Putamen (tissue), 1 donor: ENCODE results near the gene ACTMAP.
A peak's percentile ranks its signal among the peaks of the same experiment; 100 is the strongest.
"Not testable (repeated sequence)": the region's sequence is repeated elsewhere in the genome, so short reads cannot be mapped to it uniquely, and the experiment has no call there.

ENCODE experiments used
- DNase-seq: peaks from one replicate; pipeline ENCODE4 v3.0.0-alpha.2; 2016; ENCODE audit warnings: low spot score

ACTMAP gene, protein sequence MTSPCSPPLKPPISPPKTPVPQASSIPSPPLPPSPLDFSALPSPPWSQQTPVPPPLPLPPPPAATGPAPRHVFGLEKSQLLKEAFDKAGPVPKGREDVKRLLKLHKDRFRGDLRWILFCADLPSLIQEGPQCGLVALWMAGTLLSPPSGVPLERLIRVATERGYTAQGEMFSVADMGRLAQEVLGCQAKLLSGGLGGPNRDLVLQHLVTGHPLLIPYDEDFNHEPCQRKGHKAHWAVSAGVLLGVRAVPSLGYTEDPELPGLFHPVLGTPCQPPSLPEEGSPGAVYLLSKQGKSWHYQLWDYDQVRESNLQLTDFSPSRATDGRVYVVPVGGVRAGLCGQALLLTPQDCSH

DNA sequence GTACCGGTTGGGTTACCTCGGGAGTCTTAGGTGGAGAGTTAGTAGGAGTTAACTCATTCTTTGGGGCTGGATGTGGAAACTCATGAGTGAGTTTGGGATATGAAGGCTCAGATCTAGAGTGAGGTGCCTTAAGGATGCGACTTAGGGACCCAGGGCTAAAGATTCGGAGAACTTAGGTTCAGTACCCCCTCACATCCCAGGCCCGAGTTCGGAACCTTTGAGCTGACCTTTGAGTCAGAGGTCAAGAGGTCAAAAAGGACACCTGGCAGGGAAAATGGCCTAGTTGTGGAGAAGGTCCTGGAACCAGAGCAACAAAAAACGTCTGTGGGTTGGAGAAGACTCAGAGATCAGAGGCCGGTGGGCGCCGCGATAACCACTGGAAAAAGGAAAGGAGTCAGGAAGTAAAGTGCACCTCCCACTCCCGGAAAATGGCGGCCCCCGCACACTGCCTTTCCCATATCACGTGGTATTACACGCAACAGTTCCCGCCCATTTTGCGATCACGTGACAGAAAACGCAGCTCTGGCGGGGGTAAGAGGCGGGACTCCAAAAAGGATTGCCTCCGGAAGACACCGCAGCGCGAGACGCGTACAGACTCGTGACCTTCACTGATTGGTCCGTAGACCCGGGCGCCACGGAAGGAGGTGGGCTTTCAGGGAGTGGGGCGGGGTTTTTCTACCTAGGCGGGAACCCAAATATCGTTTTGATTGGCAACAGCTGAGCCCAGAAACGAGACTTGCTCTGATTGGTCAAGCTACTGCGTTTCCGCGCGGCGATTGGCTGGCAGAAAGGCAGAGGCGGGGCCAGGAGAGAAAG is at the start of gene ACTMAP:
ACTMAP (minus strand) TSS at position 420 of the 816 bp plus-strand sequence. CDS start 674 bp downstream, outside the sequence.
- peak; percentile 100 for DNase-seq

DNA sequence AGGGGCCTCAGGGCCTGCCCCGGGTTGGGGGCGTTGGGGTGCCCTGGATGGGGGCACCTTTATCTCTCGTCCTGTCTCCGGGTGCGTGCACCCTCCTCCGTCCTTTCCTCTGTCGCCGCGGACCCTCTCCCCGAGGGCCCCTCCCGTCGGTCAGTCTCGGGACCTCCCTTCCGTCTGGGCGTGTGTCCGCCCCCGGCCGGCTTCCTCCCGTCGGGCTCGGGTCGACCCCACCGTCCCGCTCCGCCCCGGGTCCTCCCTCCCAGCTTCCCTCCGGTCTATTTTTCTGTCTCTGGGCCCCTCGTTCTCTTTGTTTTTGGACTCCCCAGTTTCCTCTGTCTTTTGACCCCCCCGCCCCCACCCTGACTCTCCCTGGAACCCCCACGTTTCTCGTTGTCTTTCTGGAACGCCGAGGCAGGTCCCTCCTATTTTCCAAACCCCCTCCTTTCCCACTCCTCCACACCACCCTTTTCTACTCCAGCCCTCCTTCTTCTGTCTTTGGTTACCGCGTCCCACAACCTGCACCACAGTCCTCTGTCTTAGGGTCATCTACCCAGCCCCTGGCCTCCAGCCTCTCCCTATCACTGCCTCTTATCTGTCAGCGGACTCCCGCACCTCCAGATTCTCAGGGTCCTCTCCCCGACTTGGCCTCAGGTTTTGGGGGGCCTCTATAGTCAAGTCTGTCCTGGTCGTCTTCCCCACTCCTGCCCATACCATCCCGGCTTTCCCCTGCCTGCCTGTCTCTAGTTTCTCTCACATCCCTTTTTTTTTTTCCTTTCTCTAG is 49.5 kb upstream of the ACTMAP start:
- DNase-seq, result no peak

DNA sequence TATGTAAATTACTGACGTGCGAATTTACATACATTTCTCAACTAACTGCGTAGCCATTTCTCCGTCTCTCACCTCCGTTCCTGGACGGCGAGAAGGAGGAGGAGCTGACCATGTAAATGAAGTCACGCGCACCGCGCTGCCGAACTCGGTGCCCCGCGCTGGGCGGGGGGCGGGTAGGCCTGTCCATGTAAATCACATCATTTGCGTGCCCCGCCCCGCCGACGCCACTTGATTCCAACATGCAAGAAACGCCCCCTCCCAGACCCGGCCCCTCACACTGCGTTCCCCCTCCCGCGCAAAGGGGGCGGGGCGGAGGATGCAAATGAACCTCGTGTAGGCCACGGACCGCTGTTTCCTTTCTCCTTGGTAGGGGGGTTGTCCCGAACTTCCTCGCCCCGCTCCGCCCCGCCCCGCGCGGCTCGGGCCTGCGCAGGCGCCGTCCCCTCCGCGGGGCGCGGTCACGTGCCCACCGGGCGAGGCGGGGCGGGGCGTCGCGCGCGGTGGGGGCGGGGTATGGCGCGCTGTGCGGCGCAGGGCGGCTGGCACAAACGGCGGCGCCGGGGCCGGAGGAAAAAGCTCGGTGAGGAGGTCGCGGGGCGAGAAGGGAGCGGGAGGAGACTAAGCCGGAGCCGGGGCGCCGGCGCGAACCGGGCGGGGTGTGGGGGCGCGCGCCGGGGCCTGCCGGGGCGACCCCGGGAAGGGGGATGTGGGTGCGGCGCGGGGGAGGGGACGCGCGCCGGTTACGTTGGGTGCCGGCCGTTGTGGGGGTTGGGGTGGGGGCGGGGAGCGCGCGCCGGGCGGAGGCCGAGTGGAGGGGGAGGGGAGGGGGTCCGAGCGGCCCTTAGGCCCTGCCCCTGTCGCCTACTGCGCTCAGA is 48.6 kb upstream of the ACTMAP start, which contains the start of gene EGLN2:
EGLN2 (plus strand) TSS at position 509 of the 875 bp plus-strand sequence. CDS start 1,382 bp downstream, outside the sequence.
- DNase-seq, result peak; percentile 100

DNA sequence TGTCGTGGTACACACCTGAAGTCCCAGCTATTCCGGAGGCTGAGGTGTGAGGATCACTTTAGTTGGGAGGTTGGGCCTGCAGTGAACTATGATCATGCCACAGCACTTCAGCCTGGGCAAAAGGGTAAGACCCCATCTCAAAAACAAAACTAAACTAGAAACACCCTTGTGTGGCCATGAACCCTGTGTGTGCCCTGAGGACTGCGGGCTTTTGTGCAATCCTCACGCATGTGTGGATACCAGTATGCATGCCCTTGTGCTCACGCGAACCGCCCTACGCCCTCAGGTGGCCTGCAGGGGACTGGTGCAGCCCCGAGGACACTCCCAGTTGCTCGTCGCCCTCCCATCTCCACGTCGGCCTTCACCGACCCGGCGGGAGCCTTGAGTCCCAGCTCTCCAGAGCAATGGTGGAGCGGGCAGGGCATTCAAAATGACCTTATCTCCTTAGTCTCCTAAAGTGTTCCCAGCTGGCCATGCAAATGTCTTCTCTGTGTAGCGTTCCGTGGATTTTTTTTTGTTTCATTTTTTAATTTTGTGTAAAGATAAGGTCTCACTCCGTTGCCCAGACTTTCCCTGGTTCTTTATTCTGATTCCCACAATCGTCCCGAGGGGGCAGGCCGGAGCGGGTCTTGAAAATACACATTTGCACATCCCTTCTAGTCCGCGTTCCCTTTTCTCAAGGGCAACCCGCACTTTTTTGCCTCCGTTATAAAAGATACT is 47.8 kb upstream of the ACTMAP start:
- no peak for DNase-seq

DNA sequence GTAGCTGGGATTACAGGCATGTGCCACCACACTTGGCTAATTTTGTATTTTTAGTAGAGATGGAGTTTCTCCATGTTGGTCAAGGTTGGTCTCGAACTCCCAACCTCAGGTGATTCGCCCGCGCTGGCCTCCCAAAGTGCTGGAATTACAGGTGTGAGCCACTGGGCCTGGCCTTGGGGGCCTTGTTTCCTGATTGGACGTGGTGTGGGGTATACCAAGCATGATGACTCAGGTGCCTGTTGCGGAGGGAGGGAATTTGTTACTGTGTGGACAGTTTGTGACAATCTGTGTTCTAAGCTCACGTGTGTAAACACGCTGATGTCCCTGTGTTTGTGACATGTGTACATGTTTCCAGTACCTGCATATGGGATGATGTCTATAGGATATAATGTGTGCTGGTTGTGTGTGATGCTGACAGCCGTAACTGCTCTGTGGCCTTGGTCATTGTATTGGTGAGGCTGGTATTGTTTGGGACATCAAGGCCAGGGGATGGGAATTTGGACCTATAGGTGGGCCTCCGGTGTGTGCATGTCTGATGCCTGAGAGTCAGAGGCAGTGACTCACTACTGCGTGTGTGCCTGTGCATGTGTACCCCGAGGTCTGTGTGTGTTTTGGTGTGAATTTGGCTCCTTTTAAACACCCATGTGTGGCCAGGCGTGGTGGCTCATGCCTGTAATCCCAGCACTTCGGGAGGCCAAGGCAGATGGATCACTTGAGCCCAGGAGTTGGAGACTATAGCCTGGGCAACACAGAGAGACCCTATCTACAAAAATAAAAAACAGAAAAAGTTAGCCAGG is 47.1 kb upstream of the ACTMAP start:
- DNase-seq, result no peak

DNA sequence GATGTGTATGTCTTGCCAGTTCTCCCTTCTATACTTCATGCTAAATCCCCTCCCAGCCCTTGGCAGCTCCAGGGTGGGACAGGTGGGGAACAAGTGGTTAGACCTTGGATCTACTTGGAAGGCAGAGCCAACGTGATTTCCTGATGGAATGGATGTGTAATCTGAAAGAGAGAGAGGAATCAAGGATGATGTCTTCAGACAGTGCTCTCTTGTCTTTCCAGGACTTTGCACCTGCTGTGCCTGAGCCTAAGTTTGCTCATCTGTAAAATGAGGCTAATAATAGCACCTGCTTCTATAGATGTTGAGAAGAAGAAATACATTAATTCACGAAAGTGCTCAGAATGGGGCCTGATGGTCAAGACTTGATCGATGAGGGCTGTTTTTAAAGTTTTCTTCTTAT is 41.7 kb upstream of the ACTMAP start:
- DNase-seq, result no peak

DNA sequence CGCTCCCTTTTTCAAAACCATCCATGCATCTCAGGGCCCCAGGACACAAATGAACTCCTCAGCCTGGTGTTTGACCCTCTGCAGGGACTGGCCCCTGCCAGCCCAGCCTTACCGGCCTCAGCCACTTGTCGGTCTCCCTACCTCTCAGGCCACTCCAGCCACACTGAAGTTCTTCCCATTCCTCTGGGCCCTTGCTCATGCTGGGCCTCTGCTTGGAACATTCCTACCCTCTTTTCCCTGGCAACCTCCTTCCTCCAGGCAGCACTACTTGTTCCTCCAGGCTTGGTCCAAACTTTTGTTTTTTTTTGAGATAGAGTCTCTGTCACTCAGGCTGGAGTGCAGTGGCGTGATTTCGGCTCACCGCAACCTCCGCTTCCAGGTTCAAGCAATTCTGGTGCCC is 41.1 kb upstream of the ACTMAP start:
- no peak for DNase-seq

DNA sequence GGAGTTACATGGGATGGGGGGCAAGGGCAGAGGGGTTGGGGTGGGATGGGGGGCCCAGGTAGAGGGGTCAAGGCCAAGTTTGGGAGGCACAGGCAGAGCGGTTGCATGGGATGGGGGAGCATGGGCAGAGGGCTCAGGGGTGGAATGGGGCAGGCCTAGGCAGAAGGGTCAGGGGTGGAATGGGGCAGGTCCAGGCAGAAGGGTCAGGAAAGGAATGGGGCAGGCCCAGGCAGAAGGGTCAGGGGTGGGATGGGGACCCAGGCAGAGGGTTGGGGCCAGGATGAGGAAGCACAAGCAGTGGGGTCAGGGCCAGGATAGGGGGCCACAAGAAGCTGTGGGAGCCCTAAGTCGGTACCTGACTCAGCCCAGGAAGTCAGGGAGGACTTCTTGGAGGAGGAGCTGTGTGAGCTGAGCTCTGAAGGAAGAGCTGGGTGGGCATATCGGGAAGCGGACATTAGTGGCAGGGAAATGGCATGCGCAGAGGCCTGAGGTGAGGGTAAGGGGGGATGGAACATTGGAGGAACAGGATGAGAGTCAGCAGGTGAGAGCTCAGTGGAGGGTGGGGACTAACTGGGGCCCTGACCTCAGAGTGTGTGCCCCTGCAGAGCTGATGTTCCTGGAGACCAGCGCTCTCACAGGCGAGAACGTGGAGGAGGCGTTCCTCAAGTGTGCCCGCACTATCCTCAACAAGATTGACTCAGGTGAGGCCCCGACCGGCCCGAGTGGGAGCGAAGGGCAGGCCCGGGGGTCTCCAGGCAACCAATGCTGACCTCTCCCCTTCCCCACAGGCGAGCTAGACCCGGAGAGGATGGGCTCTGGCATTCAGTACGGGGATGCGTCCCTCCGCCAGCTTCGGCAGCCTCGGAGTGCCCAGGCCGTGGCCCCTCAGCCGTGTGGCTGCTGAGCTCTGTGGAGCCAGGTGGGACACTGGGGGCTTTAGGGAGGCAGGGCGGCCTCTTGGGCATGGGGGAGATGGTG is 36.1 kb upstream of the ACTMAP start:
- no peak for DNase-seq

DNA sequence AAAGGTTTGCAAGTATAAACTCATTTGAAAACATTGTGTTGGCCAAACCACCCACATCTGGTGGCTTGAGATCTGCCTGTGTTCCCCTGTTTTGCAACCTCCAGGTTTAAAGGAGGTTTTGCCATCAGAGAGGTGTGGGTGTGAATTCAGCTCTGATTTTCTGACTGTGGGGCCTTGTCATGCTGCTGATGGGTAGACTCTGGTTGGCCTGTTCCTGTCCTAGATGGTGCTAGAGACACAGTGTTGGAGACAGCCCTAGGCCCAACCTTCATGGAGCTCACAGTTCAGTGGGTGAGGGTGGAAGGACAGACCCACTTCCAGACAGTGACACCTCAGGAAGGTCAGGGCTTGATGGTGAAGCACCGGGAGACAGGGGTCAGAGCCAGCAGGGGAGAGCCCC is 35.2 kb upstream of the ACTMAP start:
- no peak for DNase-seq

DNA sequence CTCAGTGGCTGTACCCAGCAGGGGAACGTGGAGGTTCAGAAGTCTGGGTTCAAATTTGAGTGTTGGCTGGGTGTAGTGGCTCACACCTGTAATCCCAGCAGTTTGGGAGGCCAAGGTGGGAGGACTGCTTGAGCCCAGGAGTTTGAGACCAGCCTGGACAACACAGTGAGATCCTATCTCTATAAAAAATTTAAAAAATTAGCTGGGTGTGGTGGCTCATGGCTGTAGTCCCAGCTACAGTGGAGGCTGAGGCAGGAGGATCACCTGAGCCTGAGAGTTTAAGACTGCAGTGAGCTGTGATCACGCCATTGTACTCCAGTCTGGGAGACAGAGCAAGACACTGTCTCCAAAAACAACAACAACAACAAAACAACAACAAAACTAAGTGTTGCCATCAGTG is 33.9 kb upstream of the ACTMAP start:
- not testable (repeated sequence) for DNase-seq

DNA sequence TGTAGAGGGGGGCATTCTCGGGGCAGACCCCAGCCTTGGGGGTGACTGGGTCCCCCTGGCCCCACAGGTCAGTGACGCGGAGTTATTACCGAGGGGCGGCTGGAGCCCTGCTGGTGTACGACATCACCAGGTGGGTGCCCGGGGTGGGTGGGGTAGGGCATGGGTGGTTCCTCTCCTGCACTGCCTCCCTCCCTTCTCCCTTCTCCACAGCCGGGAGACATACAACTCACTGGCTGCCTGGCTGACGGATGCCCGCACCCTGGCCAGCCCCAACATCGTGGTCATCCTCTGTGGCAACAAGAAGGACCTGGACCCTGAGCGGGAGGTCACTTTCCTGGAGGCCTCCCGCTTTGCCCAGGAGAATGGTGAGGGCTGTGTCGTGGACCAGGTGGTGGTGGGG is 33.4 kb upstream of the ACTMAP start:
- no peak for DNase-seq

DNA sequence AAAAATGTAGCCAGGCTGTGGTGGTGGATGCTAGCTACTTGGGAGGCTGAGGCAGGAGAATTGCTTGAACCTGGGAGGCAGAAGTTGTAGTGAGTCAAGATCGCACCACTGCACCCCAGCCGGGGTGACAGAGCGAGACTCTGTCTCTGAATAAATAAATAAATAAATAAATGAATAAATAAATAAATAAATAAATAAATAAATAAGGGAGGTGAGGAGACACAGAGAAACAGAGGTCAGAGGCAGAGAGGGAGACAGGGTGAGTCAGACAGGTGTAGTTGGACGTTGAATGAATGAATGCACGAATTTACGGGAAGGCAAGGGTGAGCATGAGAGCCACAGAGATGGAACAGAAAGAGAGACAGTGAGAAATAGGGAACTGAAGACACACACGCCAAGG is 30.9 kb upstream of the ACTMAP start:
- no peak for DNase-seq

DNA sequence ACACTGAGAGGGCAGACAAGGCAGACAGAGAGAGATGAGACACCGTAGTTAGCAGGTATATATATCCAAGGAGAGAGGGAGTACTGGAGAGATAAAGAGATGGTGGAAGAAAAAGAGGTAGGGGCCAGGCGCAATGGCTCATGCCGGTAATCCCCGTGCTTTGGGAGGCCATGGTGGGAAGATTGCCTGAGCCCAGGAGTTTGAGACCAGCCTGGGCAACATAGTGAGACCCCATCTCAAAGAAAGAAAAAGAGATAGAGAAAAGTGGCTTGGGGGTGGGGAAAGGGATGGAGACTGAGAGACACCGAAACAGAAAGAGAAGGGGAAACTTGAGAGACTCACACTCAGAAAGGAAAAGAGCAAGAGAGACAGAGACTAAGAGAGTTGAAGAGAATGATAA is 30.3 kb upstream of the ACTMAP start:
- no peak for DNase-seq

DNA sequence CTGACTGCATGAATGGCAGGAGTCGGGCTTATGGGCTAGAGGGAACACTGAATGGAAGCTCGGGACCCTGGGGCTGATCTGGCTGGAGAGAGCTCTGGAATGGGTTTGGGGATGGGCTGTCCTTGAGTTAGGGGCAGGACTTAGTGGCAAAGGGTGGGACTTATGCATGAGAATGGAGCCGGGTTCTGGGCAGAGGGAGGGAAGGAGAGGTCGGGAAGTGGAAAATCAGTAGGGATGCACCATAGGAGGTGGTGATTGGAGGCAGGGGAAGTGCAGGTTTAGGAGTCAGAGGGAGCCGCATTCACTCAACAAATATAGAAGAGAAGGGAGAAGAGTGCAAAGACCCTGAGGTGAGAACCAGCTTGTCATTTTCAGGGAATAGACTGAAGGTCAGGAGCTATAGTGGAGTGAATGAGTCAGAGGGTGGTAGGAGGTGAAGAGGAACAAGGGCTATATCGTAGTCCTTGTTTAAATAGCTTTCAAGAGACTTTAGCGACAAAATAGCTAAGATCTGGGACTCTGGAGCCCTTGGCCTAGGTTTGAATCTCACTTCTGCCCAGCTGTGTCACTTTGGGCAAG is 28.5 kb upstream of the ACTMAP start:
- DNase-seq, result no peak

DNA sequence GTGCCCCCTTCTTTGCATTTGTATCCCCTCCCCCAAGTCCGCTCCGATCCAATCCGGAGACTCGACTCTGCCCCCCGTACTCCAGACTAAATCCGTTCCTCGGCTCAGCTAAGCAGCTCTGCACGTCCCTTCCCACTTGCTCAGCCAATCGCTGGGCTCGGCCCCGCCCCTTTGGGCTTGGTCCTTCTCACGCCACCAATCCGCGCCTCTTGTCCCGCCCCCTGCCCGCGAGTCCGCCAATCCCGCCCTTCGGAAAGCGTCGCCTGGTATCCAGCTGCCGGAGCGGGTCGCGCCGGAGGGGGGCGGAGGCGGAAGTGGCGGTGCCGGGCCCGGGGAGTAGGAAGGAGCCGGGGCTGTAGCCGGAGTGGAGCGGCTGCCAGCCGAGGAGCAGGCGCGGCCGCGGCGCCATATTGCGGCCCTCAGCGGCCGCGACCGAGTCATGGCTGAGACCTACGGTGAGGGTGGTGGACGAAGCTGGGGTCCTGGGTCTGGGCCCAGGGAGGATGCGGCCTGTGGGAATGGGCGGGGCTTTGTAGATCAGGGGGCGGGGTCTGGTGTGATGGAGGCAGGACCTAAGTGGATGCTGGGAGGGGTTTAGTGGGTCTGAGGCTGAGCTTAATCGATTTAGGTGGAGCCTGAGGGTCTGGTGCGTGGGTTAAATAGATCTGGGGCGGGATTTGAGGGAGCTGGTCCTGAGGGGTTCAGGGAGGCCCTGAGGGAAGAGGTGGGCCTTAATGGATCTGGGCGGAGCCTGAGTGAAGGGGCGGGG is 27.8 kb upstream of the ACTMAP start, which contains the start of gene RAB4B:
RAB4B (plus strand) TSS at position 311 of the 769 bp plus-strand sequence; CDS start at position 440, 129 bp downstream.
- peak; percentile 100 for DNase-seq

DNA sequence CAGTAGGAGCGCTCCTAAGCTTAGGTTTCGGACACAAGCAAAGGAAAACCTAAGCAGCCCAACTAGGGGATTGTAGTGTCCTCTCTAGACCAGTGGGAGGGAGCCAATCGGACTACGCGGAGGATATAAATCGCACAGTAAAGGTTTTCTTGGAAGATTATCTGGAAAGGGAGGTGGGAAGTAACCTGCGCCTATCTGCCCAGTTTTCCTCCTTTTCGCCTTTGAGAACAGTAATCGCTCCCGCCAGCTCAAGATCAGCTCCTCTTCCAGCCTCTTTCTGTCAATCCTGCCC is 27.3 kb upstream of the ACTMAP start:
- DNase-seq, result no peak

DNA sequence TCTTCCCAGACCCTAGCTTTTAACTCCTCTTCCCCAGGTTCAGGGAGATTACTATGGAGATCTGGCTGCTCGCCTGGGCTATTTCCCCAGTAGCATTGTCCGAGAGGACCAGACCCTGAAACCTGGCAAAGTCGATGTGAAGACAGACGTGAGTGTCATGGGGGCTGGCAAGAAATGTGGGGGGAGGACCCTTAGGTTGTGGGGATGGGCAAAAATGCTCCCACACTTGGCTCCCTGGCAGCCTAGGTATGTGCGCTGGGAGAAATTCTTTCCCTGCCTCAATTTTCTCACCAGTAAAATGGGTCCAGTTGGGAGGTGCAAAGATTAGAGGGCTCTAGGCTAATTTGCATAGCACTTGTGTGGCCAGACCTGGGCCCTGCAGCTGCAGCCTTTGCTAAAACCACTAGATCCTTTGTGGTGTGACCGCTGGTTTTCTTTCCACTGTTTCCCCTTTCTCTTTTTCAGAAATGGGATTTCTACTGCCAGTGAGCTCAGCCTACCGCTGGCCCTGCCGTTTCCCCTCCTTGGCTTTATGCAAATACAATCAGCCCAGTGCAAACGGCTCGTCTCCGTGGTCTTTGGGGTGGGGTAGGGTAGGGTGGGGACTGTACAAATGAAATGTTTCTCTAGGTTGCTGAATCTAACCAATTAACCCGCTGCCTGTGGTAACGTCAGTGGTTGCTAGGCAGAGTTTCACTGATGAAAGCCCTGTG is 26.8 kb upstream of the ACTMAP start:
- DNase-seq, result peak; percentile 92
